A673 (cell line): ENCODE measurements around the gene RASAL2. TPM values are rescaled to one million over a fixed set of nuclear protein-coding genes. Genes with fewer than 3 reads are reported as not detected.

Experiments used
- BruUV-seq: library from RNA; stranded (reverse); fragments of 400-500 nt; replicated peaks from 2 replicates; lab custom pipeline; 2021; lab: Mats Ljungman, UMichigan
- CTCF ChIA-PET: fragments of 300-600 bp; sonication (Branson Sonifier 250); formaldehyde crosslinking; loops from one replicate; lab custom pipeline; 2022; ENCODE audit warnings: antibody characterized with exemption; lab: Charles Lee
- POLR2A ChIA-PET: fragments of 300-600 bp; sonication (Branson Sonifier 250); formaldehyde crosslinking; loops from one replicate; lab custom pipeline; 2022; ENCODE audit warnings: antibody characterized with exemption; ENCODE audit not compliant: low non-redundant PET; lab: Charles Lee
- DNase-seq: peaks from one replicate; pipeline ENCODE4 v3.0.0-alpha.2; 2015; ENCODE audit warnings: low spot score
- H3K27ac ChIP-seq: fragments of 200-600 bp; sonication (generic); 2 replicates; pipeline ENCODE4 v1.5.1; 2016; ENCODE audit warnings: mixed run types, low read depth, mild to moderate bottlenecking, mixed read lengths, antibody characterized with exemption, low read length; ENCODE audit not compliant: poor library complexity, severe bottlenecking
- H3K27me3 ChIP-seq: fragments of 200-600 bp; sonication (generic); replicated peaks from 2 replicates; pipeline ENCODE4 v1.6.1; 2017; ENCODE audit warnings: mixed run types, low read depth, mild to moderate bottlenecking, mixed read lengths, antibody characterized with exemption, low read length; ENCODE audit not compliant: insufficient read depth, poor library complexity
- H3K36me3 ChIP-seq: fragments of 200-600 bp; sonication (generic); 2 replicates; pipeline ENCODE4 v1.6.1; 2016; ENCODE audit warnings: mixed run types, mild to moderate bottlenecking, mixed read lengths, antibody characterized with exemption, low read length; ENCODE audit not compliant: insufficient read depth, poor library complexity, severe bottlenecking
- H3K4me1 ChIP-seq: fragments of 200-600 bp; sonication (generic); 2 replicates; pipeline ENCODE4 v1.6.1; 2017; ENCODE audit warnings: mixed run types, mild to moderate bottlenecking, mixed read lengths, antibody characterized with exemption, low read length; ENCODE audit not compliant: insufficient read depth, poor library complexity, severe bottlenecking
- H3K4me3 ChIP-seq: fragments of 200-600 bp; sonication (generic); 2 replicates; pipeline ENCODE4 v1.5.1; 2016; ENCODE audit warnings: low read depth, mixed run types, mild to moderate bottlenecking, mixed read lengths, low read length; ENCODE audit not compliant: poor library complexity, severe bottlenecking
- H3K9me3 ChIP-seq: fragments of 200-600 bp; sonication (generic); 2 replicates; pipeline ENCODE4 v1.6.1; 2016; ENCODE audit warnings: mixed run types, low read depth, mild to moderate bottlenecking, mixed read lengths, antibody characterized with exemption, low read length; ENCODE audit not compliant: poor library complexity, severe bottlenecking
- EZH2 ChIP-seq: fragments of 200-600 bp; sonication (generic); IDR thresholded peaks from 2 replicates; pipeline ENCODE4 v1.6.1; 2017; ENCODE audit warnings: borderline replicate concordance, low read depth, mild to moderate bottlenecking, mixed read lengths, antibody characterized with exemption, low read length; ENCODE audit not compliant: poor library complexity, severe bottlenecking
- intact Hi-C: fragments of 100-400 bp; cut with micrococcal nuclease; formaldehyde crosslinking; loops from one replicate; pipeline ENCODE4 v1.10.0; 2022; ENCODE audit not compliant: unreplicated experiment
- total RNA-seq: library from RNA; stranded (reverse); gene quantifications from 2 replicates; pipeline ENCODE4 v1.2.3, GENCODE V29; 2021
- TF ChIP-seq, protein P1 (sequence below): fragments of 300-800, 200-600 bp; sonication (generic); conservative IDR thresholded peaks from 2 replicates; pipeline ENCODE4 v1.5.1; 2017; ENCODE audit warnings: low read depth, mild to moderate bottlenecking, antibody characterized with exemption, low read length, moderate library complexity, mixed read lengths

Gene RASAL2
- total RNA-seq, 1 experiment from 2014 or later = 8.3 TPM

GRCh38 chr1:178323067-178323466 lies 229.2 kb downstream of the RASAL2 start:
- Histone ChIP-seq H3K9me3 (no peaks in the 10 kb centered on the region), H3K4me1 (no peaks in the 10 kb centered on the region), H3K27ac (no peak overlapping the region), H3K36me3 (no peaks in the 10 kb centered on the region), H3K4me3 (no peak overlapping the region), H3K27me3 (no peaks in the 10 kb centered on the region)
- POLR2A ChIA-PET = no interaction called here
- BruUV-seq = no TSS peak
- DNase-seq = no peak
- CTCF ChIA-PET = no interaction called here
- no peak for TF ChIP-seq EZH2
- TF ChIP-seq, protein P1, sequence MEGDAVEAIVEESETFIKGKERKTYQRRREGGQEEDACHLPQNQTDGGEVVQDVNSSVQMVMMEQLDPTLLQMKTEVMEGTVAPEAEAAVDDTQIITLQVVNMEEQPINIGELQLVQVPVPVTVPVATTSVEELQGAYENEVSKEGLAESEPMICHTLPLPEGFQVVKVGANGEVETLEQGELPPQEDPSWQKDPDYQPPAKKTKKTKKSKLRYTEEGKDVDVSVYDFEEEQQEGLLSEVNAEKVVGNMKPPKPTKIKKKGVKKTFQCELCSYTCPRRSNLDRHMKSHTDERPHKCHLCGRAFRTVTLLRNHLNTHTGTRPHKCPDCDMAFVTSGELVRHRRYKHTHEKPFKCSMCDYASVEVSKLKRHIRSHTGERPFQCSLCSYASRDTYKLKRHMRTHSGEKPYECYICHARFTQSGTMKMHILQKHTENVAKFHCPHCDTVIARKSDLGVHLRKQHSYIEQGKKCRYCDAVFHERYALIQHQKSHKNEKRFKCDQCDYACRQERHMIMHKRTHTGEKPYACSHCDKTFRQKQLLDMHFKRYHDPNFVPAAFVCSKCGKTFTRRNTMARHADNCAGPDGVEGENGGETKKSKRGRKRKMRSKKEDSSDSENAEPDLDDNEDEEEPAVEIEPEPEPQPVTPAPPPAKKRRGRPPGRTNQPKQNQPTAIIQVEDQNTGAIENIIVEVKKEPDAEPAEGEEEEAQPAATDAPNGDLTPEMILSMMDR = no peak
- intact Hi-C loops = no loop called here

GRCh38 chr1:178324003-178324402 lies 230.1 kb downstream of the RASAL2 start:
- no peak overlapping the region for H3K27ac ChIP-seq
- DNase-seq = no peak
- POLR2A ChIA-PET = no interaction called here
- intact Hi-C loops = no loop called here
- H3K9me3 ChIP-seq = no peaks in the 10 kb centered on the region
- no peak for TF ChIP-seq EZH2
- TF ChIP-seq, protein P1 = no peak
- H3K36me3 ChIP-seq = no peaks in the 10 kb centered on the region
- no peak overlapping the region for H3K4me3 ChIP-seq
- CTCF ChIA-PET = no interaction called here
- H3K4me1 ChIP-seq = no peaks in the 10 kb centered on the region
- H3K27me3 ChIP-seq = no peaks in the 10 kb centered on the region
- no TSS peak for BruUV-seq

GRCh38 chr1:178328728-178329127 lies 234.8 kb downstream of the RASAL2 start:
- CTCF ChIA-PET = no interaction called here
- TF ChIP-seq, protein P1 = no peak
- no peak for TF ChIP-seq EZH2
- H3K9me3 ChIP-seq = no peaks in the 10 kb centered on the region
- no peaks in the 10 kb centered on the region for H3K4me1 ChIP-seq
- DNase-seq = no peak
- BruUV-seq = no TSS peak
- POLR2A ChIA-PET = no interaction called here
- H3K36me3 ChIP-seq = no peaks in the 10 kb centered on the region
- intact Hi-C loops = no loop called here
- H3K4me3 ChIP-seq = no peak overlapping the region
- no peak overlapping the region for H3K27ac ChIP-seq
- no peaks in the 10 kb centered on the region for H3K27me3 ChIP-seq
